HG02588 (cell line): Measurements from ENCODE around the gene SMARCC1.

Experiments used
- ATAC-seq: cut with Tn5 transposase; IDR thresholded peaks from one replicate; pipeline ENCODE4 v1.9.1; 2021; ENCODE audit warnings: mild to moderate bottlenecking, moderate library complexity; ENCODE audit not compliant: unreplicated experiment

The SMARCC1 gene

DNA sequence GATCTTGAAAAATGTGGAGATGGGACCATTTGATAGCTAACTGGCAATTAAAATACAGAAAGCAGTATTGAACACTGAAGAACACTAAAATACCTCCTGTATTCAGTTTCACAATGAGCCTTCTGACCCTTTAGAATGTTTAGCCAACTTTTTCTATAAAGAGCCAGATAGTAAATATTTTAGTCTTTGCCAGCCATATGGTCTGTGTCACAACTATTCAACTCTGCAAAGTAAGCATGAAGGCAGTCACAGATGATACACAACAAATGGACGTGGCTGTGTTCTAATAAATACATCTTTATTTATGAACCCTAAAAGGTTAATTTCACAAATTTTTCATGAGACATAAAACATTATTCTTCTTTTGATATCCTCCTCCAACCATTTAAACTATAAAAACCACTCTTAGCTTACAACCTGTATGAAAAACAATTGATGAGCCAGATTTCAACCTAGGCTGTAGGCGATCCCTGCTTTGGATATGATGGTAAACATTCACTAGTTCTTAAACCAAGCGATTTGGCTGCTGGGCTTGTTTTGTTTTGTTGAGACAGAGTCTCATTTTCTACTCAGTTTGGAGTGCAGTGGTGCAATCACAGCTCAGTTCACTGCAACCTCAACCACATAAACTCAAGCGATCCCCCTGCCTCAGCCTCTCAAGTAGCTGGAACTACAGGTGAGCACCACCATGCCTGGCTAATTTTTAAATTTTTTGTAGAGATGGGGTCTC, 189.5 kb downstream of the SMARCC1 start:
- ATAC-seq = no peak

DNA sequence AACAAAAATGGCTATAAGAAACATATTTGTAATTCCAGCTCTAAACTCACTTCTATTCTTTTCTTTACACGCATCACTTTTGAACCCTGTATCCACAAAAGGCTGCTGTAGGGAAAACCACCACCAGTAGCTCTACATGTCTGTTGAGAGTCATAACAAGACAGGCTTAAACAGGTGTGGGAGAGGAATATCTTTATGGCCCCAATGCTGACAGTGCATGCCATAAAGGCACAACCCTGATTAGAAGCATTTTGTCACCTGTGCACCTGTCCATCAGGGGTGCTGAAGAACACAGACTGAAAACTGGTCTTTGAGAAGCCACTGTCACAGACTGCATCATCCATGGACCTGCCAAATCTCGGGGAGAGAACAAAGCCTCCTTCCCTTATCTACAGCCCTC, 191.5 kb downstream of the SMARCC1 start:
- no peak for ATAC-seq

DNA sequence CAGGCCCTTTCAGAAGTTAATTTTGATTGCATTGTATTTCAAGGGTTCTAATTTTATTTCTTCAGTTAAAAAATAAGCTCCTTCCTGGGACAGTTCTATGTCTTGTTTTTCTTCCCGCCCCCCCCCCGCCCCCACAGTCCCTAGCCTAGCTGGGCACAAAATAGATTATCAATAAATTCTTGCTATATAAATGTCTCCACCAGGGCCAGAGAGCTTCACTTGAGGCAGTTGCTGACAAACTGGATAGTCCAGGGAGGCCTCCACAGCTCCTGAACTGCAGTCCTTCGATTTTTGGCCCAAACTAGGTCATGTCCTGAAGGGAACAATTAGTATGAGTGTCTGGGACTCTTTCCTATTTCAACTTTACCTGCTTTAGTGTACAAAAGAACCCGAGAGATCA, 193.1 kb downstream of the SMARCC1 start:
- no peak for ATAC-seq

DNA sequence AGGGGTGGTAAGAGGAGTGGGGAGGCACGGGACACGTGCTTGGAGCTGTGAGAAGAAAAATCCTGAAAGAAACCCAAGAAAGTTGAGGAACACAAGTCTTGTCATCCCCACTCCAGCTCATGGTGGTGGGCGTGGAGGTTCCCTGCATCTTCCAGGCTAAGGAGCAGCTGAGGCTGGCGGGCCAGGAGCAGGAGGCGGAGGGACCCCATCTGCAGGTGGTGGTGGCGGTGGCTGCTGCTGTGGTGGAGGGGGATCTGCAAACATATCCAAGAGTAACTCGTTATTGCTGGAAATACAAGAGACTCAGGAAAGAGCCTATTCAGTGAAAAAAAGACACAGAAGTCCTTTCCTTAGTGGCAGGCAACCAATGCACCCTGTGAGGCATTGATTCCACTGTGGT, 193.6 kb downstream of the SMARCC1 start:
- no peak for ATAC-seq

DNA sequence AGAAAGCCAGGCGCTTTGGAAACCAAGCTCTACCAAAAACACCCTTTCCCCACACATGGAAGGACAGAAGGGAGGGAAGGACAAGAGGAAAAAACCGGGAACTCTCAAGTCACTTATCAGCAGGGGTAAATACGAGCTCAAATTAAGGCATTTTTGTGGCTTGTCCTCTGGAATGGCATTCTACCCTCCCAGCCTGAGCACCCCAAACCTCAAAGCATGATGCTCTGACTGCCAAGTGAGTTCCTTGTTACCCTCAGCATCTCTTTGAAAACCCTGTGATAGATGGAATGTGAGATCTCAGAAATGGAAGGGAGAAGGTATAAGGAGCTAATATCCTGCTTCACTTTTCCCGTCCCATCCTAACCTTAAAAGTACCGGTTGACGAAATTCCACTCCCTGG, 194.9 kb downstream of the SMARCC1 start:
- ATAC-seq = no peak

DNA sequence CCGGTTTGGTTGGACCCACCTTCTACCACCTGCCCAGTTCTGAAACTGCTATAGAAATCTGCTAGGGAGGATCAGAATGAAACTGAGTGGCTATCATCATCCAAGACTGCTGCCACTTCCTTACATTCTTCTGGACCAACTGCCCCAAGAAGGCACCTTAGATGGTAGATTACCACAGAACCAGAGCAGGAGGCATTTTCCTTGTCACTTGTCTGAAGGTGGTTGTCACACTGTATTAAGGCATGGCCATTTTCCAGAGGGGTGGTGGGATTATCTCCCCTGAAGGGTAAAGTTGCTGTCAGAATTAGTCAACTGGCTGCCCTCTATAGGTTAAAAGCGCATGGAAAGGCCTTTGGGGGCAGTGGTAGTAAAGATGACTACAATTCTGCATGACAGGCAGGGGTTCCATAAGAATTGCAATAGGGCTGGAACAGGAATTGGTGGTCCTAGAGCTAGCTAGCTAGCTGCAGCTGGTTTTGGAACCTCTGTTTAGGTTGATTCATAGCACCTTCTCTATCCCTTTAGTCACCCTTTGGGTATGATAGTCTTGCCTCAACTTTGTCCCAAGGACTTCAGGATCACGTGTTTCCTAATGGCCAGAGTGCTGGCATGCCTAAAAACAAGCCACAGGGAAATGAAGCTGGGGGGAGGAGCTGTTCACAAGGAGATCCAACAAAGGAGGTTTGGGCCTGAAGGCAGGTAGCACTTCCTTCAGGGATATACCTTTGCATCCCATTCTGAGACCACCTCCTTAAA, 198.2 kb downstream of the SMARCC1 start:
- ATAC-seq = no peak

GRCh38 chr3:47581835-47582234, 199.9 kb downstream of the SMARCC1 start:
- no peak for ATAC-seq

GRCh38 chr3:47581422-47581821, 200.3 kb downstream of the SMARCC1 start:
- ATAC-seq = no peak

GRCh38 chr3:47580481-47580880, 201.2 kb downstream of the SMARCC1 start:
- no peak for ATAC-seq

- no peak for ATAC-seq
These were observed 201.8 kb downstream of the SMARCC1 start for GRCh38 chr3:47579875-47580274.

- ATAC-seq = no peak
These were observed 202.7 kb downstream of the SMARCC1 start, which contains the start of gene CSPG5 for GRCh38 chr3:47578691-47579632. Gene CSPG5, minus strand, starts transcription at chr3:47578865. Its CDS starts 172 bp downstream, at chr3:47578693.

DNA sequence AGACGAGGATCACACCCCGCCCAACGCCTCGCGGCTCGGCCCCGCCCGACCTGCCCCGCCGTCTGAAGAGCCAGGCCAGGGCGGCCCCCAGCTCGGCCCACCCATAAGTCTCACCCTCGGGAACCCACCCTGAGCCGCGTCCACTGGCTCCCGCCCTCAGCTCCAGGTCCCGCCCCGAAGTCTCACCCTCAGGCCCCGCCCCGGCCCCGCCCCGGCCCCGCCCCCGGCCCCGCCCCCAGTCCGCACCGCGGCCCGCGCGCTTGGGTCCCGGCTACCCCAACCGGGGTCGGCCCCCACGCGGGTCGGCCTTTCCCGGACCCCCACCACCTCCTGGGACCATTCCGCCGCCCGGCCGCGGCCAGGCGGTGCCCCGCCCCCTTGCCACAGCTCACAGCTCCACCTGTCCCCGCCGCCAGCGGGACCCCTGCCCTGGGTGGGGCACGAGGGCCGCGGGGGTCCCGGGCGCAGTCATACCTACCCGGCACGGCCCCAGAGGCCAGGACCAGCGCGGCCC, 203.5 kb downstream of the SMARCC1 start:
- no peak for ATAC-seq

DNA sequence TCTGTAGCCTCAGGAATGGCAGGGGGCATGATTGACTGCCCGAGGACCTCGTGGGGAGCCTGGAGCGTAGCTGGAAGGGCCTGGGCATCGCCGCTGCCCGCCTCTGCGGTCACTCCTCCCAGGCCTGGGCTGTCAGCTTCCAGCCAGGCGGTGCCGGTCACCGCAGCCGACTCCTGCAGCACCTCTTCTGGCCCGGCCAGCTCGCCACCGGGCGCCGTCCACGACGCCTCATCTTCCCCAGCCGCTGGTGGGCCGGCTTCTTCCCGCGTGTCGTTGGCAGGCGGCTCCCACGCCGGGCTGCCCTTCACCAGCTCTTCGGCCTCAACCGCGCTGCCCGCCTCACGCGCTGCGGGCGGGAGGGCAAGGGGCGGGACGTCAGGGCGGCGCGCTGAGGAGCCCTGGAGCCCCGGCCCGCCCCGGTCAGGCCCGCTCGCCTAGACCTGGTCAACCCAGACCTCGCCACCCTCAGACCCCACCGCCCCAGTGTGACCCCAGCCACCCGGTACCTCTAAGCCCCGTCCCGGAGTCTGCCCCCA, 204.0 kb downstream of the SMARCC1 start:
- ATAC-seq = no peak

DNA sequence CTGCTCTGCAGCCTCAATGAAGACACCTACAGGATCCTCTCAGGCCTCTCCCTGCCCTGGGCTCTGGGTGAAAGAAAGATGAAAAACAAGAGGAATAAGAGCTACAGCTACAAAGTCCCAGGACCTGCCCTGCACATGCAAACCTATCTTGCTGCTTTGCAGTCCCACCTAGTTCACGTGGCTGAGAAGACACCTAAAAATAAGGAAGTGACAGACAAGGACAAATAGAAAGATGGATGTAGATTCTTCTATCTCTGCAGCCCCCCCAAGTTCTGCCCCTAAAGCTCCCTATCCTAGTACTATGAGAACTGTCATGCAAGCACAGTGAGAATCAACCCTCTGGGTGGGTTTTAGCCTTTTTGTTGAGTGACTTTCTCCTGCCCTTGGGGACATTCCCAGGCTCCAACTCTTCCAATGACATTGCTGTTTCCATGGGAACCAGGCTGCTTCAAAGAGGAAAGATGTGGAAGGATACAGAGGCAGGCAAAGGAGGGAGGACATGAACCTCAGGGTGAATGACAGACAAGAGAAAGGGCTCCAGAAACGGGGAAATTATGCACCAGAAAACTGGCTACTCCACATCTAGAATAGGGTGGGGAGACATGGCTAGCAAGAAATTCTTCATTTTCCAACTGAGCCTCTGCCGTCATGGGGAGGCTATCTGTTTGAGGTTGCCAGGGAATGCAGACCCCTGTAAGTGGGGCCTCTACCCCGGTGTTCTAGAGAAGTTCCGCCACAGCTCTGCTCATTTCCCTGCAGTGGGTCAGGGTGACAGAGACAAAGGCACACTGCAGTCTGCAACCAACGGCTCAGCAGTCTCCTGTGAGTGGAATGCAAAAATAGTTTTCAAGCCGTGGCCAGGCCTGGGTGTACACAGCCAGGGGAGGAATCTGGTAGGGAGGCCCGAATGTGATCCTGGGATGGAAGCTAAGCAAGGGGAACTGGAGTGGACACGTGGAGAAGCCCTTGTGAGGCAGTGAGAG, 208.2 kb downstream of the SMARCC1 start:
- ATAC-seq = no peak

- no peak for ATAC-seq
These were observed 210.1 kb downstream of the SMARCC1 start for GRCh38 chr3:47571391-47572175.

- ATAC-seq = no peak
These were observed 212.8 kb downstream of the SMARCC1 start for GRCh38 chr3:47568901-47569300.

DNA sequence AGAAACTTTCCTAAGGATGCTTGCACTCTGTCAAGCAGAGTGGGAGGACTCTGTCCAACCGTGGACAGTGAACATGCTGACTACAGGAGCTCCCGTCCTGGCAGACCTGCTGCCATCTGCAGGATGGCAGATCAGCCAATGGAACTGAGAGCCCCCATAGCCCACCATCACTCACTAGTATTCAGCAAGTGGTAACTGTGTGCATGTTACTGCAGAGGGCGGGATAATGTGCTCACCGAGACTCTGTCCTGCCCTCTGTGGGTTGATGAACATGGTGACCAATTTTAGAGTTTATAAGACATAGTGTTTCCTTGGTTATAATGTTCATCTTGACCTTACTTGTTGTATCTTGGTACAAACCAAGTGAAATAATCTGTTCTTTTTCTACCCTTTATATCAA, 214.5 kb downstream of the SMARCC1 start:
- no peak for ATAC-seq

DNA sequence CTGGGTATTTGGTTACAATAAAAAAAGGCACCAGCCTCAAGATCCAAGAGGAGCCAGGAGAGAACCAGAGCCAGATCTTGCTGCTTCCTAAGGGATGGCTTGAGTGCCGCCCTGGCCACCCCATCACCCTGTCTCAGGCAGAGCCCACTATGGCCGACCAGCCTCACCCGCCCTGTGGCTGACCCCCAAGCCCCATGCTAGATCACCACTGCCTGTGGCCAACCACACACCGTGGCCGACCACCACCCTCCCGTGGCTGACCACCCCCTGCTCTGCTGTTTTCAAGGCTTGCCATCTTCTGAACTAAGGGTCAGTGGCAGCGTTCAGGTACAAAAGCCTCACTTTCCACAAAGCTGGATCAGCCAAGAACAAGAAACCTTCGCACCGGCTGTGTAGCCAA, 215.0 kb downstream of the SMARCC1 start:
- no peak for ATAC-seq
